Activated CD4-positive, alpha-beta T cell treated with anti-CD3 and anti-CD28 coated beads for 24 hours (primary cell): ENCODE results near the gene CRY2.
"Not testable (repeated sequence)": the region's sequence is repeated elsewhere in the genome, so short reads cannot be mapped to it uniquely, and the experiment has no call there.

ENCODE experiments used
- DNase-seq, 2 donors: peaks; one replicate each; pipeline ENCODE4 v3.0.0-alpha.2; 2020; ENCODE audit warnings: low read depth in 2 of 2

The CRY2 gene

DNA sequence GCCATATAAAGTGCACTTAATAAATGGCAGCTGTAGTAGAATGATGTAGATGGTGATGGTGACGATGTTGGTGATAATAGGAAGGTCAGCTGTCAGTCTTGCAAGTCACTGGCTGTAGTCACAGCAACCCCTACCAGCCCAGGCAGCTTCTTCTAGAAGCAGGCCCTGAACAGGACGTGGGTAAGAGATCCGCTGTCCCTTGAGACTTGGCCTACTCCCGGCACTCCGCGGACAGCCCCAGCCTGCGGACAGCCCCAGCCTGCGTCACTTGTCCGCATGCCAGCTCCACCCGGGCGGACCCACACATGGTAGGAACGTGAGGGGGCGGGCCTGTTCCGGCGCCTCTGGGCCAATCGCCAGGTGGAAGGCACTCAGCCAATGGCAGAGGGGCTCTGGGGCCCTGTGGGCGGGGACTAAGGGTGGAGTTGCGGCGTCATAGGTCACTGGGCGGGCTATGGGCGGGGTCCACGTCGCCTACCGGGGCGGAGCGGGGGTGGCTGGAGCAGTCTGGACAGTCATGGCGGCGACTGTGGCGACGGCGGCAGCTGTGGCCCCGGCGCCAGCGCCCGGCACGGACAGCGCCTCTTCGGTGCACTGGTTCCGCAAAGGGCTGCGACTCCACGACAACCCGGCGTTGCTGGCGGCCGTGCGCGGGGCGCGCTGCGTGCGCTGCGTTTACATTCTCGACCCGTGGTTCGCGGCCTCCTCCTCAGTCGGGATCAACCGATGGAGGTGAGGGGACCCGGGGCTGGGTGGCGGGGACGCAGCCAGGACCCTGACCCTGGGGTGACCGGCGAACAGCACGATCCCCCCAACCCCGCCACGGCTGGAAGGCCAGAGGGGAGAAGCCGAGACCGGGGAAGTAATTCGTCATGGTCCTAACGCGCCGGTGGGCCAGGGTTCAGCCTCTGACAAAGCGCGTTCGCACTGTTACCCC, at the start of gene CRY2:
Gene CRY2, plus strand, starts transcription at position 502 of the 937 bp plus-strand sequence. Its CDS starts 16 bp downstream, at position 518.
- peak; percentile 98 to 99 for DNase-seq

DNA sequence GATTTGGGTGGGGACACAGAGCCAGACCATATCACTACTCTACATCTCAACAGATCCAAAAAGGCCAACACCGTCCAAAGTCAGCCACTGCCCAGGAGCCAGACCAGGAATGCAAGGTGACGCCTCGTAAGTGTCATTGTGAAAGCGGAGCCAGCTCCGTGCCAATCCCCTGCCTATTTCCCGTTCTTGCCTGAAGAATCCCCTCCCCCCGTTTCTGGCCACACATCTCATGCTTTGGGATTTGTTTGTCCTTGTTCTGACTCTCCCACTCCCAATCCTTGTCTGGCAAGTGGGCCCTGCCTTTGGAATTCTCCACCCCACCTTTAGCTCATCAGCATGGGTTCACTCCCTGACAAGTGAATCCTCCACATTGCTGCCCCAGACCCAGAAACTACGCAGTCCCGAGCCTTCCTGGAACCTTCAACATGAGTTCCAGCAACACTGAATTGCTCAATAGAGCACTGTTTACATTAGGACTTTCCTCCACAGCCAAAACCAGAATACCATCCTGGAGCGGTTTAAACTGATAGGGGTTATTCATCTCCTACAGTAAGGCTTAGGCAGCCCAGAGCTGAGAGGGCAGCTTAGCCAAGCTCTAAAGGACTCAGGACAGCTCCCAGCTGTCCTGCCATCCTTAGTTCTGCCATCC, 48.4 kb upstream of the CRY2 start:
- no peak for DNase-seq

DNA sequence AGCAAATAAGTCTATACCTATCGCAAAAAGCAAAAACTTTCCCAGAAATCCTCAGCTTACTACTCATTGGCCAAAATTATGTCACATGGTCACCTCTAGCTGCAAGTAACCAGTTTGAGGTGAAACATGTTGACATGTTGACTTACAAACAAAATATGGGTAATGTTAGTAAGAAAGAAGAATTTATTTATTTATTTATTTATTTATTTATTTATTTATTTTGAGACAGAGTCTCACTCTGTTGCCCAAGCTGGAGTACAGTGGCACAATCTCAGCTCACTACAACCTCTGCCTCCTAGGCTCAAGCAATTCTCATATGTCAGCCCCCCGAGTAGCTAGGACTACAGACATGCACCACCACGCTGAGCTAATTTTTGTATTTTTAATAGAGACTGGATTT, 47.7 kb upstream of the CRY2 start:
- no peak for DNase-seq

DNA sequence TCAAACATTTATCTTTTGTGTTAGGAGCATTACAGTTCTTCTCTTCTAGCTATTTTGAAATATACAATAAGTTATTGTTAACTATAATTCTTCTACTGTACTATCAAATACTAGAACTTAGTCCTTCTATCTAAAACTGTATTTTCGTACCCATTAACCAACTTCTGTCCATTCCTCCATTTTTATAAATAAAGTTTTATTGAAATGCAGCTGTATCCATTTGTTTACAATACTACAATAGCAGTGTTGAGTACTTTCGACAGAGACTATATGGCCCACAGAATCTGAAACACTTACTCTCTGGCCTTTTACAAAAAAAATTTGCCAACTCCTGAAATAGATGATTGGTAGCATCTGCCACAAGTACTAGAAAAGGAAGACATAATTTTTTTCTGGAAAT, 47.0 kb upstream of the CRY2 start:
- no peak for DNase-seq

DNA sequence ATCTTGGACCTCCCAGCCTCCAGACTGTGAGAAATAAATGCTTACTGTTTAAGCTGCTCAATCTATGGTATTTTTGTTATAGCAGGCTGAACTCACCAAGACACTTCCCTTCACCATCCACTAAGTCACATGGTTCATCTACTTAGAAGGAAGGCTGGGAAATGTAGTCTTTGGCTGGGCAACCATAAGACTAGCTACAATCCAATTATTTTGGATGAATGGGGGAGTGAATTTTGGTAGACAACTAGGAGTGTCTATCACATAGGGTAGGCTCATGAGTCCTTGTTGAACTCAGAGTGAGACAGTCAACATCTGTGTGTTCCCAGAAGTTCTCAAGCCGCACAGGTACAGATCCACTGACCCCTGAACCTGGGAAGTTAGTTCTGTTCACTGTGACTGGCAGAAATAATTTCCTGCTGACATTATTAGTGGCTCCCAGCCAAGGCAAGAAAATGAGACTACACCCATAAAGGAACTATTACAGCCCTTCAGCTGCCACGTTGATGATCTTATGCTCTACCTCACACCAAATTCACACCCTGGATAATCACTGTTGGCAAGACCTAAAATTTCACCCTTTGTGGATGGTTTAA, 45.5 kb upstream of the CRY2 start:
- no peak for DNase-seq

DNA sequence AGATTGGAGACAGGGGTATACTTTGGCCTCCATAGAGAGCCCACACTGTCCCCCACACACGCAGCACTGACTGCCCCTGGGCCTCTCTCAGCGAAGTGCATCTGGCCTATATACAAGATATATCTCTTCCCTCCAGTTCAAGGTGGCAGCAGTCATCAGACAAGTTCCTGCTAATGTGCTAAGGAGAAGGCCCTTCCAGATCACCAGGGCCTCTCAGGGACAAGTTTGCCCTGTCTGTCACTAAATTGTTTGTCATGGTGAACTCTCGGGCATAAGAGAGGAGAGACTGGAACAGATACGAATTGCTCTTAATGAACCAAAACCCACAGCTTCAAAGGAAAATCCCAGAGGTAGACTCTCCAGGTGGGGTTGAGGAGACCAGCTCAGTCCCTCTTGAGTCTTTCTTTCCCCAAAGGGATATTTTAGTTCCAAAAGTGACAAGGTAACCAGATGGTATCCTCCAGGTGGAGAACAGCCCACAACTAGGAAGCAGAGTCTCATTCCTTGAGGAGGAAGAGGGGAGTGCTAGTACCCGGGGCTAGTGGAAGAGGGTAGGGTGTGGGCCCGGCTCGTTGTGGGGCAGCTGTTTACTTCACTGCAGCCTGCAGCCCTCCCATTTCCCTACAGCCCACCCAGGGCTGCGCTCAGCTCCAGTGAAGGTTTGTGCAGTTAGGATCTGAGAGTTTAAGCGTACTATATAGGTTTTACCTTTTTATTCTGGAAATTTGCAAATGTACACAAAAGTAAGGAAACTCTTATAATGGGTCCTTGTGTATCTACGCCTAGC, 44.6 kb upstream of the CRY2 start:
- DNase-seq = no peak

DNA sequence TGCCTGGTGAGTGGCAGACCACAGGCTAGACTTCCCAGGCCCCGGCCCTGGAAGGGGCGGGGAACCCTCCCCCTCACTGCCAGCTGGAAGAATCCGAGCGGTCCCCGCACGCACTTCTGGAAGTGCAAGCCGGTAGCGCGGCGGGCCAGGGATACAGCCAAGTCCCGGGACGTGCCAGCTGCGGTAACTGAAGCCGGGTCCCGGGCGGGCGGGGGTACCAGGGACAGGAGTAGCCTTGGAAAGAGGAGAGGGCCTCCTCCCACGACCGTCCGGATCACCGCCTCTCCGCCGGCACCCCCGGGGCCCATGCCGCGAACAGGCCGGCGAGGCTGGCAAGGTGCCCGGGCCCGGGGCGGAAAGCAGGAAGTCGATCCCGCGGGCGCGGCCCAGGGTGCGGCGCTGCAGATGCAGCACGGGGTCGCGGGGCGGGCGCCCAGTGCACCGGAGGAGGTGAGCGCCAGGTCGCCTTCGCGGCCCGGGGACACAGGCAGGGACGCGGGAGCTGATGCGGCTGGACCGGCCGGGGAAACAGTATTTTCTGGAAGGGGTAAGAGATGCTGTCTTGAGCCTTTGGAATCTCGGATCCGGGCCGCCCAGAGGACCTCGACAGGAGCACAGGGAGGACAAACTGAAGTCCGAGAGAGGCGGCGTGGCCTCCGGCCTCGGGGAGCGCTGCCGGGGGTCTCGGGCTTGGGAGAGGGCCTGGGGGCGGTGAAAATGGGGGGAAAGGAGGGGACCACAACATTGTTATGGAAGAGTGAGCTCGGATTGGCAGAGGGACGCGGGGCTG, 43.1 kb upstream of the CRY2 start:
- peak; percentile 35 to 52 for DNase-seq

DNA sequence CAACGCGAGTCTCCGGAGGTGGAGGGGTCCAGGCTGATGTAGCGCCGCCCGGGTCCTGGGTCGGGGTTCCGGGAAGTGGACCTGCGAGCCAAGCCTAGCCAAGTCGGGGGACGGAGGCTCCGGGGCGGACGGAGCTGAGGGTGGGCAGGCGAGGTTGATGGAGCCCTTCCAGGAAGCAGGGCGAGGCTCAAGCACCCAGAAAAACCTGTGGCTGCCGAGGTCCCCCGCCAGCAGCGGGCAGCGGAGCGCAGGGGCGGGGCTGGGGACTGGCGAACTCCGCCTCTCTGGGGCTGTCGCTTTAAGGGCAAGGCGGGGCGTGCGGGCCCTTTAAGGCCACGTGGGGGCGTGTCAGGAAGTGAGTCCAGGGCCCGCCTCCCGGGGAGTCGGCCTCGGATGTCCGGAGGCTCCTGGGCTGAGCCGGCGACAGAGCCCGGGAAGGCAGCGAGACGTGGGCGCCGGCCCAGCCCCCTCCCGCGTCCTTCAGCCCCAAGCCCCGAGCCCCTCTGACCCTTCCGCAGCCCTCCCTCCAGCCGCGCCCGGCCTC, 42.4 kb upstream of the CRY2 start, which contains the start of gene SLC35C1:
Gene SLC35C1, plus strand, starts transcription at position 389 of the 544 bp plus-strand sequence. CDS start 653 bp downstream, outside the sequence.
- DNase-seq = peak; percentile 94 to 95

DNA sequence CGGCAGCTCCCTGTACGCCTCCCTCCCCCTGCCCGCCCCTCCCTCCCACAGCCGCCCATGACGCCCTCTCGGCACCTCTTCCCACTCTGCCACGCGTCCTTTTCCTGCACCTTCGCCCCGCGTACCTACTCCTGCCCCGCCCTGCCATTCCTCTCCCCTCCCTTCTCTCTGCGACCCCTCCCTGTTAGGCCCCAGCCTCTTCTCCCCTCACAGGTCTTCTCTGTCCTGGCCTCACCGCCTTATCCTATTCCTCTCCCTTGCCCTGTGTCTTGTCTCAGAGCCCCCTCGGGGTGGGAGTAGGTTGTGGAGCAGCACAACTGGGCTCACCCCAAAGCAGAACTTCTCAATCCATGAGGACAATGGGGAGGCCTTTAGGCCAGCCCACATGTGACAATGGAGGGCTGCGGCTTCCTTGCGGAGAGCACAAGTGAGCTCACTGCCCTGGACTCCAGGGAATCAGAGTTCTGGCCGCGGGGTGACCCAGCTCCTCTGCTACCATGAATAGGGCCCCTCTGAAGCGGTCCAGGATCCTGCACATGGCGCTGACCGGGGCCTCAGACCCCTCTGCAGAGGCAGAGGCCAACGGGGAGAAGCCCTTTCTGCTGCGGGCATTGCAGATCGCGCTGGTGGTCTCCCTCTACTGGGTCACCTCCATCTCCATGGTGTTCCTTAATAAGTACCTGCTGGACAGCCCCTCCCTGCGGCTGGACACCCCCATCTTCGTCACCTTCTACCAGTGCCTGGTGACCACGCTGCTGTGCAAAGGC, 41.8 kb upstream of the CRY2 start:
- no peak for DNase-seq

DNA sequence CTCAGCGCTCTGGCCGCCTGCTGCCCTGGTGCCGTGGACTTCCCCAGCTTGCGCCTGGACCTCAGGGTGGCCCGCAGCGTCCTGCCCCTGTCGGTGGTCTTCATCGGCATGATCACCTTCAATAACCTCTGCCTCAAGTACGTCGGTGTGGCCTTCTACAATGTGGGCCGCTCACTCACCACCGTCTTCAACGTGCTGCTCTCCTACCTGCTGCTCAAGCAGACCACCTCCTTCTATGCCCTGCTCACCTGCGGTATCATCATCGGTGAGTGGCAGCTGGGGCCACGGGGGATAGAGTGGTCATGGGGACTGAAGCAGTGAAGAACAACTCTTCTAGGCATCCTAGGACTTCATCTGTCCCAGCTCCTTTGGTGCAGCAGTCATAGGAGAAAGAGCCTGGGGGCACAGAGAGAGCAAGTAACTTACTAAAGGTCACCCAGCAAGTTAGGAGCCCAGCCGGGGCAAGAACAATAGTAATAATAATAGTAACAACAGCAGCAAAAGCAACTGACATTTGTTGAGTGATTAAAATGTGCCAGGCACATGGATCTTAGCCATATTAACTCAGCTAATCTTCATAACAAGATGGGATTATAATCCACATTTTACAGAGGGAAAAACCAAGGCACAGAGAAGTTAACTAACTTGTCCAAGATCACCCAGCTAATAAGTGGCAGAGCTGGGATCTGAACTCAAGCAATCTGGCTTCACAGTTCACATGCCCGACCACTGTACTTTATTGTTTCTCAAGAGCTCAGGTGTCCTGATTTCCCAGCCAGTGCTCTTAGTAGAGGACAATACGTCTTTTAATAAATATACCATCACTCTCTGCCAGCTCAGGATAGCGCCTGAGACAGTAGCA, 41.0 kb upstream of the CRY2 start:
- DNase-seq = no peak

DNA sequence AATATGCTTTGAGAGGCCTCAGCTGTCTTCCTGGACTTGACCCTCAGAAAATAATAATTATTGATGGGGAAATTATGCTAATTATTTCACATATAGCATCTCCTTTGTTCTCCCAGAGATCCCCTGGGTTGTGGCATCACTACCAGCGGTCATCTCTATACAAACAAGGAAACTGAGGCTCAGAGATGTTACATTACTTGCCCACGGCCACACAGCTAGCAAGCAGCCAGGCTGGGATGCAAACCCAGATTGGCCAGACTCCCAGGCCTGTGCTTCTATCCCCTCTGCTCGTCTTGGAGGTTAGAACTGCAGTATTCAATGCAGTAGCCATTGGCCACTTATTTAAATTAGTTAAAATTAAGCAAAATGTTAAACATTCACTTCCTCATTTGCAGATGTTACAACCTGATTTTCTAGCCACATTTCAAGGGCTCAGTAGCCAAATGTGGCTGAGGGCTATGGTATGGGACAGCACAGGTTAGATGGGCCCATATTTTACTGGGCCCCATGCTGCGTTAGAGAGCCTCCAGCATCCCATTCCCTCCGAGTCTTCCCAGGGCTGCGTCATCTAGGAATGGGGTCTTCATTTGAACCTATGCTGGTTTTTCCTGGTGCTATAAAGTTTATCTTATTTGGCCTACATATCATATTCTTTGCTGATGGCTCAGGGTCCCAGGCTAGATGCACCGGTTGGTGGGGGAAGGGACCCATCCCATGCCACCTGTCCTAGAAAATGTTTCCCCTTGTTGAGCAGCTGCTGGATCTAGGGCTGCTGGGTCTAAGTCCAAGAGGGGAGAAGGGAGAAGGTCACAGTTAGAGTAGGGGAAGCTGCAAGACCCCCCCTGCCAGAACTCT, 40.1 kb upstream of the CRY2 start:
- no peak for DNase-seq

DNA sequence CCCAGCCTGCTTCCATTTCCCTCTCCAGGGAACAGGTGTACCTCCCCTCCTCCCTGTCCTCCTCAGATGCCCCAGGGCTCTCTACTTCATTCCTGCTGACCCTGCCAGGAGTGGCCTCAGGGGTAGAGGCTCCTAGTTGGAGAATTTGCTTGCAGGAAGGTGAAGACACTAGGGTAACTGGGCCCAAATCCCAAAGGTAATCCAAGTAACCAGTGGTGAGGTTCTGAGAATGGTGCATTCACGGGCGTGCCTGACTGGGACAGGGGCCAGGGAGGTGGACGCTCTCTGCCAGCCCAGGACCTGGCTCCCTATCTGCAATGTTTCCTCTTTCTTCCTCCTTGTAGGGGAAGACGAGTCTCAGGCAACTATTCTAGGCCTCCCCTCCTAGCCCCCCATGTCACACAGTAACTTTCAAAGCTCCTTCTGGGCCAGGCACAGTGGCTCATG, 39.5 kb upstream of the CRY2 start:
- DNase-seq = no peak

DNA sequence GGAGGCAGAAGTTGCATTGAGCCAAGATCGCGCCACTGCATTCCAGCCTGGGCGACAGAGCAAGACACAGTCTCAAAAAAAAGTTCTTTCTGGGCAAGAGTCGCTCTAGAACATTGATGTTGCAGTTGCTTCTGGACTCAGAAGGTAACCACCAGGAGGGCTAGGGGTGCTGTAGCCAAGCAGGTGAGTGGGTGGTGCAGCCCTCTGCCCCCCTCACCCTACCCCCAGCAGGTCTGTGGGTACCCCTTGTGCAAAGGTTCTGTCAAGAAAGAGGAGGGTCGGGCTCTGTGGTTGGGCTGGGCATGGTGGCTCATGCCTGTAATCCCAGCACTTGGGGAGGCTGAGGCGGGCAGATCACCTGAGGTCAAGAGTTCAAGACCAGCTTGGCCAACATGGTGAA, 38.8 kb upstream of the CRY2 start:
- DNase-seq = not testable (repeated sequence)

DNA sequence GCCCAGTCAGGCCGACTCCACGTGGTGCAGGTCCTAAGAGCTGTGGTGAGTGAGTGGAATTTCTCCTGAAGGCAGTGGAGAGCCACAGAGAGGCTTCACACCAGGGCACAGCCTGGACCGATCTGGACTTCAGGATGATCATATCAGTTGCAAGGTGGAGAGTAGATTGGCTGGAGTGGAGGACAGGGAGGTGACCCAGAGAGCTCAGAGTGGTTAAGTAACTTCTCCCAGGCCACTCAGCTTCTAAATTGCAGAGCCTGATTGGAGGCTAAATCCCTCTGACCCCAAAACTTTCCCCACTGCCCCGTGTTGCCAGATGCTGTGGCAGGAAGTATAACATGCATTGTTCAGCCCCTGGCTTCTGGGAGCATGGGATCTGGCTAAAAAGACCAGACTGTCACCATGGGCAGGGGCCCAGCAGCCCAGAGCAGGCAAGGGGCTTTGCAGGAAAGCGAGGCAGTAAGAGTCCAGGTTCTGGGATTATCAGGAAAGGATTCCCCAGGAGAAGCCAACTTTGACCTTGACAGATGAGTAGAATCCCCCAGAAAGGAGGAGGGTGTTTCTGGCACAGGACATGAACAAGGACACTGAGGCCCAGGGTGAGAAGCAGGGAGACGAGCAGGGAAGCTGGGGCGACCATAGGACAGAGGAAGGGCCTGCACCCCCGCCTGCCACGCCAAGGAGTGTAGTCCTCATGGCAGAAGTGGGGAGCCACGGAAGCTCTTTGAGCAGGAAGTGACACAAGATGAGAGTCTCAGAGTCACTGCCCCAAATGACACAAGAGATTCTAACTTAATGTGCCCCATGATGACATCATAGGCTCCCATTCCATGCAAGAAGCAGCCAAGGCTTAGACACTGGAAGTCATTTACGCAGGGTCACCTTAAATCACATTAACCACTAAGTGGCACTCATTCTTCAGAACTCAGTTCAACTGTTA, 37.5 kb upstream of the CRY2 start:
- DNase-seq = no peak

DNA sequence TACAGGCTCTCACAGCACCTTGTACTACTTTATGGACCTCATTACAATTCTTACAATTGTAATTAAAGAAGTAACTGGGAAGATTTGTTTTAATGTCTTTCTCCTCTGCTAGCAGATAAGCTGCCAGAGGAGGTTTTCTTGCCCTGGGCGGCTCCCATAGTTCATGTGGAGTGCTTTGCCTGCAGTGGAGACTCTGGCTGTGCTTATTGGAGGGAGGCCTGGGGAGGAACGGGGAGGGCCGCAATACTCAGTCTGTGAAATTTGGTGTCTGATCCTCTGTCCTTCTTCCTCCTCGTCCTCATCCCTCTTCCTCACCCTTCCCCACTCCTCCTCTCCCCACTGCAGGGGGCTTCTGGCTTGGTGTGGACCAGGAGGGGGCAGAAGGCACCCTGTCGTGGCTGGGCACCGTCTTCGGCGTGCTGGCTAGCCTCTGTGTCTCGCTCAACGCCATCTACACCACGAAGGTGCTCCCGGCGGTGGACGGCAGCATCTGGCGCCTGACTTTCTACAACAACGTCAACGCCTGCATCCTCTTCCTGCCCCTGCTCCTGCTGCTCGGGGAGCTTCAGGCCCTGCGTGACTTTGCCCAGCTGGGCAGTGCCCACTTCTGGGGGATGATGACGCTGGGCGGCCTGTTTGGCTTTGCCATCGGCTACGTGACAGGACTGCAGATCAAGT, 36.7 kb upstream of the CRY2 start:
- no peak for DNase-seq

DNA sequence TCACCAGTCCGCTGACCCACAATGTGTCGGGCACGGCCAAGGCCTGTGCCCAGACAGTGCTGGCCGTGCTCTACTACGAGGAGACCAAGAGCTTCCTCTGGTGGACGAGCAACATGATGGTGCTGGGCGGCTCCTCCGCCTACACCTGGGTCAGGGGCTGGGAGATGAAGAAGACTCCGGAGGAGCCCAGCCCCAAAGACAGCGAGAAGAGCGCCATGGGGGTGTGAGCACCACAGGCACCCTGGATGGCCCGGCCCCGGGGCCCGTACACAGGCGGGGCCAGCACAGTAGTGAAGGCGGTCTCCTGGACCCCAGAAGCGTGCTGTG, 36.2 kb upstream of the CRY2 start:
- DNase-seq = no peak
